Uterus (tissue), 2 donors: ENCODE results near the gene ZNF581.

Experiments used
- CTCF ChIP-seq, 4 experiments: fragments of 200-600 bp in 2 of 4; fragments of 450-650 bp in 2 of 4; sonication (generic) in 2 of 4; IDR thresholded peaks; one replicate each; pipeline ENCODE4 v1.5.1; 2016 to 2019; ENCODE audit warnings: antibody characterized with exemption in 4 of 4, mild to moderate bottlenecking in 2 of 4, moderate library complexity in 1 of 4
- POLR2A ChIP-seq, 2 donors: fragments of 450-650 bp; IDR thresholded peaks; one replicate each; pipeline ENCODE4 v1.6.1; 2016; ENCODE audit warnings: antibody characterized with exemption in 2 of 2, mild to moderate bottlenecking in 1 of 2, moderate library complexity in 1 of 2

DNA sequence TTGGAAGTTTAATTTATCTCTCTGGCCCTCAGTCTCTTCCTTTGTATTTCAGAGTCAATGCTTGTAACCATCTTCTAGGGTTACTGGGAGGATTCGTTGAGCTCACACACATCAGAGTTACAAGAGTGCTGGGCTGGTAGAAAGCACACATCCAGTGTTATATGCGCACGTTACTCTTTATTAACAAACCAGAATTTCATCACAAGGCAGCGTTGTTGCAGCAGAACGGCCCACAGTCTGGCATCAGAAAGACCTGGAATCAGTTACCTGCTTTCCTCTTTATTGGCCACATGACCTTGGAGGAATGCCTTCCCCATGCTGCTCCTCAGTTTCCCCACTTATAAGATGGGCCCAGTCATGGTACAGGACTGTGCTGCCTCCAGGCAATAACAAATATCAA, 34.1 kb upstream of the ZNF581 start:
- no peak for TF ChIP-seq POLR2A (IDR thresholded peaks at IDR 0.05)
- TF ChIP-seq CTCF (IDR thresholded peaks at IDR 0.05) = no peak
